Measurements from ENCODE around the gene MOB1A. TPM values are rescaled to one million over a fixed set of nuclear protein-coding genes. Genes with fewer than 3 reads are reported as not detected.
"Not testable (repeated sequence)": the region's sequence is repeated elsewhere in the genome, so short reads cannot be mapped to it uniquely, and the experiment has no call there.

The MOB1A gene
- polyA plus RNA-seq, 3 donors = 87.2 to 102 (median 98.1) TPM

DNA sequence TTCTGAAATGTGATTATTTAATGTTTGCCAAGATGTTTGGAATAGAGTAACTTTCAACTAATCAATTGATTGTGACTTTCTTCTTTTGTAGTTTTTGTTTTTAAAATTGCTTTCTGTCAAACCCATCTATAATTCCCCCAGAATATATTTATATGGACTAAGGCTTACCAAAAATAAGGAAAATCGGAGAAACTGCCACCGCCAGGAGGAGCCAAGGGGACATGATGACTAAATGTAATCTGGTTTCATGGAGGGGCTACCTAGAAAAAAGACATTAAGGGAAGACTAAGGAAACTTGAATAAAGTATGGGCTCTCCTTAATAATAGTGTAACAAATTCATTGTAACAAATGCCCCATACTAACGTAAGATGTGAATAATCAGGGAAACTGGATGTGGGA, 50.5 kb downstream of the MOB1A start:
- DNase-seq (ENCODE audit: extremely low read depth in 1 of 11, low read depth in 9 of 11, low spot score in 4 of 11) = no peak

DNA sequence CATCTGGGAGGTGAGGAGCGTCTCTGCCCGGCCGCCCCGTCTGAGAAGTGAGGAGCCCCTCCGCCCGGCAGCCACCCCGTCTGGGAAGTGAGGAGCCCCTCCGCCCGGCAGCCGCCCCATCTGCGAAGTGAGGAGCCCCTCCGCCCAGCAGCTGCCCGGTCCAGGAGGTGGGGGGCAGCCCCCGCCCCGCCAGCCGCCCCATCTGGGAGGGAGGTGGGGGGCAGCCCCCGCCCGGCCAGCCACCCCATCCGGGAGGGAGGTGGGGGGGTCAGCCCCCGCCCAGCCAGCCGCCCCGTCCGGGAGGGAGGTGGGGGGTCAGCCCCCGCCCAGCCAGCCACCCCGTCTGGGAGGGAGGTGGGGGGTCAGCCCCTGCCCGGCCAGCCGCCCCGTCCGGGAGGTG, 54.7 kb downstream of the MOB1A start:
- DNase-seq (ENCODE audit: extremely low read depth in 1 of 11, low read depth in 9 of 11, low spot score in 4 of 11) = not testable (repeated sequence)

DNA sequence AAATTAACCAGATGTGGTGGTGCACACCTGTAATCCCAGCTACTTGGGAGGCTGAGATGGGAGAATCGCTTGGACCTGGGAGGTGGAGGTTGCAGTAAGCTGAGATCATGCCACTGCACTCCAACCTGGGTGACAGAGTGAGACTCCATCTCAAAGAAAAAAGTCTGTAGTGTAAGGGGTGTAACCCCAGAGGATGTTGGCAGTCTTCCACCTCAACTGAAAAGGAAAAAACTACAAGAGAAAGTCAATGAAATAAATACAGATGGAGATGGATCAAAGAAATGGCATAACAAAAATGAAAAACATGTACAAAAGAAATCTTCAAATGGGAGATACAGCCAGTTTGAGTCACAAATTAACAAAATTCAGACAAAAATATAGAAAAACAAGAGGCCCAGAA, 56.8 kb downstream of the MOB1A start:
- DNase-seq (ENCODE audit: extremely low read depth in 1 of 11, low read depth in 9 of 11, low spot score in 4 of 11) = not testable (repeated sequence)

DNA sequence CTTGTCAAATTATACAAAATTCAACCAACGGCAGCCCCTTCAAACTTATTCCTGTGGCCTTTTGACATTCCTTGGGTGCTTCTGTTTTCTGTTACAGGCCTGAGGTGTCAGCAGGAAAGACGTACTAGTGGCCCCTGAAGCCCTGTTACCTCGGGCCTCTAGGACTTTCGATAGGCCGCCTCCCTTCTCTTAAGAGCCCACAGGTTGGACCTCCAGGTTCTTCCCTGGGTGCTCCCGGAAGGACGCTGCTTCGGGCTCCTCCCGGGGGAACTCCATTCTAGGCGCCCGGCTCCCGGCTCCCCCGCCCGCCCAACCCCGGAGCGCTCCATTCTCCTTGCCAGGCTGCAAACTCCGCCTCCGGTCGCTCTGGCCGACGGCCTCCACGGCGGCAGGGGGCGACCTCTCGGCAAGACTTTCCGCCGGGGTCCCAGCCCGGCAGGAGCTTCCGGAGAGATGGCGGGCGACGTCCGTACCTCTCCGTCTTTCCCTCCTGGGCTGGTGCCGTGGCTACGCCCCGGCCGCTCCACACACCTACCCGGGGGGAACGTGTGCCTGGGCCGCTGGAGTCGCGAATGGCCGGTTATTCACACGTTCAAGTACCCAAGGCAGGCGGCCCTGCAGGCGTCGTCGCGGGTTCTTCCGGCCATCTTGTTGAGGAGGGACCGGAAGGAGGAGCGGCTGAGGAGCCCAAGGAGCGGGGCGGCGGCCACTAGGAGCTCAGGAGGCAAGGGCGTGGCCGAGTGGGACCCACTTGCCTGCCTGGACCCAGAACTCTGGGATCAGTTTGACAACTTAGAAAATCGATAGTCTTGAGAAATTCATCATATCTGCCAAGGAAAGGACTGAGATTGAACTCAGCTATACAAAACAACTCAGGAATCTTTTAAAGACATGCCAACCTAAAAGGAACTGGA, 58.5 kb downstream of the MOB1A start:
- peak; percentile 48 to 76 (median 64) for DNase-seq (ENCODE audit: extremely low read depth in 1 of 11, low read depth in 9 of 11, low spot score in 4 of 11)

DNA sequence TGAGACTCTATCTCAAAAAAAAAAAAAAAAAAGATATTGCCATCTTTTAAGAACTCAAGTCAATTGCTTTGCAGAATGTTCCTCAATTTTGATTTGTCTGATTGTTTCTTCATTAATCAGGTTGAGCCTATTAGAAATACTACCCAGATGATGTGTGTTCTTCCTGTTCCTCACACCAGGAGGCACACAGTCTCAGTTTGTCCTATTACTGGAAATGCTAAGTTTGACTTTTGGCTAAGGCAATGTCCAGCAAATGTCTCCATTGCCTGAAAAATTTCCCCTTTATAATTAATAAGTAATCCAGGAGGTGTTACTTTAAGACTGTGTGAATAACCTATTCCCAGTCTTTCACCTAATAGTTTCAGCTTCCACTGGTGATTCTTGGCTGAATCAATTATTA, 59.3 kb downstream of the MOB1A start:
- no peak for DNase-seq (ENCODE audit: extremely low read depth in 1 of 11, low read depth in 9 of 11, low spot score in 4 of 11)

DNA sequence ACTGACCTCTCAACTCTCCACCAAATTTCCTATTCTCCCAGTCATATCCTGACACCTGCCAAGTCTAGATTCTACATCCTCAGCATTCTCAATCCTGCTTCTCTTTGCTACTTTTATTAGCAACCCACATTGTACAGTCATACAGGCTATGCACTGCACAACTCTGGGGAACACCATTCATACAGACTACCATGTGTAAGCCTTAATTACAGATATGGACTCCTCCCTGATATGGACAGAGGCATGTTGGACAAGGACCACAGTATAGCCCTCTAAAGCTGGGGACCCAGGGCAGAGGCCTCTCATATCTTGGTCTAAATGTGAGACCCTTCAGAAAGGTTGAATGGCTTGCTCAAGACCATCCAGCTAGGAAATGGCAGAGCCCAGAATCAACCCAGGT, 67.3 kb downstream of the MOB1A start:
- DNase-seq (ENCODE audit: extremely low read depth in 1 of 11, low read depth in 9 of 11, low spot score in 4 of 11) = no peak

DNA sequence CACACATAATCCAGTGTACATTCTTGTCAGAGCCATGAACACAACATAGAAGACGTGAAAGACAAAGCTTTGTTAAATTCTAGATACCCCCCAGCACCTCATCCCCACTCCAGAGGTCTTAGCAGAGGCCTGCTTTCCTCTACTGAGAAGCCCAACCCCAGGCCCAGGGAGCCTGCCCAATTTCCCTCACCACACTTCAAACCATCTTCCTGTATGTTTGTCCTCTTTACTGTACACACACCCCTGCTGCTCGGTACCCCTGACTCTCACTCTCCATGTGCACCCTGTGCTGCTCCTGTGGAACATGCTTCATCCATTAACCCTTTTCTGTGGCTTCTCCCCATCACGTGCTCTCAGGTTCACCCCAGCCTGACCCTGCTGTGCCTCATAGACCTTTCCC, 68.1 kb downstream of the MOB1A start:
- DNase-seq (ENCODE audit: extremely low read depth in 1 of 11, low read depth in 9 of 11, low spot score in 4 of 11) = no peak

DNA sequence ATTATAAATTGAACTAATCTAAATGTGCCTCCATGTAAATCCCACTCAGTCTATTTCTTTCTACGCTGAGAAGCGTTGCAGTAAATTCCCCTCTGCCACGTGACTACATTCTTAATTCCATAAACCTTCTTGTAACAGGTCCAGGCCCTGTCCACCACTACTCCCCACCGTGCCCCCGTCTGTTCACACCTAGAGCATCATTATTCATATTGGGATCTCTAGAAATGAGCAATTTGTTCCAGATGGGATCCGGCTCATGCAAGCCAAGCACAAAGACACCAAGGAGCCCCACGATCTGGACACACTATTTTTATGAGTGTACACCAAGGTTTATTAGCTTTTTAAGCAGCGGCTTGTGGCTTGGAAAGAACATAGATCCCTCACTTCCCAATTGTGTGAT, 69.1 kb downstream of the MOB1A start:
- no peak for DNase-seq (ENCODE audit: extremely low read depth in 1 of 11, low read depth in 9 of 11, low spot score in 4 of 11)

DNA sequence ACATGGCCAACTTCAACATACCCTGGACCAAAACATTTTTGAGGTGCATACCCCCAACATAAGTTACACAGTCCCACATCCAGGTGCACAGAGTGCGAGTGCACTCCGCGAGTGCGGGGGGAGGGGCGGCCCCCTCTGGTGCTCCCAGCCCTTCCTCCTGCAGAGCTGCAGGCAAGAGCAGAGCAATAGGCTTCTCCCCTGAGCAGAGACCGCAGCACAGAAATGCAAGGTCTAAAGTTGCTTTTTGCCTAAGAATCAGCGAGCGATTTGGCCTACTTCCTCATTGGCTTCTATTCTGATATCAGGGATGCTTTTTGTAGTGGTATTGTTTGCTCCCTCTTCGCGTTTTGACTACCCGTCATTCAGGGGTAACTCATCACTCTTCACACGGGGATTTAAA, 71.6 kb downstream of the MOB1A start:
- DNase-seq (ENCODE audit: extremely low read depth in 1 of 11, low read depth in 9 of 11, low spot score in 4 of 11) = no peak

DNA sequence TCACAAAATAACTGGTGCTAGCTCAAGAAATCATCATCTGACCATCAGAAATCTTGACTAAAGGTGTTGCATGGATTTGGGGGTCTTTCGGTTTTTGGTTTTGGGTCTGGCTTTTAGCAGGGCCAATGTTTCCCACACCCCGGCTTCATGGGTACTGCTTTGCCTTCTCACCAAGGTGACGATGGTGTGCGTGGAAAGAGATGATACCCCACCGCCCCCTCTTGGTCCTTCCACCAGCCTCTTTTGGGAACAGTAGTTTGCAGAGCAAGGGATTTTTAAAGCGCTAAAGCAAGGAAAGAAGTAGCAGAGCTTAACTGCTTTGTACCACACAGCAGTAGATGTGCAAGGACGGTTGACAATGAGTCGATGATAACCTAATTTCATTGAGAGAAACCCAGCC, 73.3 kb downstream of the MOB1A start:
- DNase-seq (ENCODE audit: extremely low read depth in 1 of 11, low read depth in 9 of 11, low spot score in 4 of 11) = no peak

DNA sequence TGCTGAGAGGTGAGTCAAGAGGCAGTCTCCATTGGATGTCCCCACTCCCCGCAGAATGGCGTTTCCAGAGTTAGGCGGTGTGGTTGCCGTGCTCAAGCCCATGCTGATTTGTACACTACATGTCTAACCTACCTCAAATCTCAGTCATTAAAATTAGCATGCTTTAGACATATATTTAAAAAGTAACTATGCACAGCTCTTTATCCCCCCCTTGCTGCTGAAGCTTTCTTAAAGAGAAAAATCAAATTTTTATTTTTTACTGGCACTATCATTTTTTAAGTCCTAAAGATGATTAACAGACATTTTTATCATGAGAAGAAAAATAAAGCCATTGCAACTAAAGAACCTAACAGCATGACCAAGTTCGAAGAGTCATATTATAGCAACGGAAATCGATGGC, 73.8 kb downstream of the MOB1A start:
- no peak for DNase-seq (ENCODE audit: extremely low read depth in 1 of 11, low read depth in 9 of 11, low spot score in 4 of 11)

DNA sequence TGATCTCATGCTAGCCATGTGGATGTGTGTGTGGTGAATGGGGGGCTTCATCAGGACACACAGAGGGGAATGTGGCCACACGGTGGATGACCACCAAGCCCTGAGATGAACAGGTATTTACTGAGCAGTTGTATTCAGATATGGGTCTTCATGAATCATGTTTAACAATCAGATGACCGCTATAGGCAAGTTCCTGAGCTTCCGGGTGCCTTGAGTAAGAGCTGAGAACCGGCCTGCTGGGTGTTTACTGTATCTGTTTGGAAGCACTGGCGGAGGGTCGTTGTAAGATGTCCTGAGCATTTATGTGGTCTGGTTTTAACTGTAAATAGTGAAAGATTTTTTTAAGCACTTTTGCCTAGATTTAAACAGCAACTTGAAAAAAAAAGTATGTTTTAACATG, 74.9 kb downstream of the MOB1A start:
- no peak for DNase-seq (ENCODE audit: extremely low read depth in 1 of 11, low read depth in 9 of 11, low spot score in 4 of 11)

Other genes starting within 250 kb of the MOB1A start
- 10 to 100 TPM; 22.4 to 24.8 (median 24.8) TPM for gene TET3, start 194.0 kb downstream of the MOB1A start, polyA plus RNA-seq (ENCODE audit: insufficient read length in 3 of 3)
- 10 to 100 TPM; 25.4 to 30.4 (median 27.5) TPM for gene BOLA3, start 31.0 kb downstream of the MOB1A start, polyA plus RNA-seq (ENCODE audit: insufficient read length in 3 of 3)
- gene MTHFD2, start 19.7 kb upstream of the MOB1A start, polyA plus RNA-seq (ENCODE audit: insufficient read length in 3 of 3) = 10 to 100 TPM; 23.2 to 34.9 (median 30.4) TPM
- 1 to 10 TPM; 1.7 to 4.8 (median 3.2) TPM for gene SLC4A5, start 164.5 kb upstream of the MOB1A start, polyA plus RNA-seq (ENCODE audit: insufficient read length in 3 of 3)
- gene DCTN1, start 201.4 kb upstream of the MOB1A start, polyA plus RNA-seq (ENCODE audit: insufficient read length in 3 of 3) = 100 to 1,000 TPM; 135 to 169 (median 151) TPM
- 1 to 10 TPM; 4.6 to 9.6 (median 8.0) TPM for gene C2orf81, start 242.7 kb upstream of the MOB1A start, polyA plus RNA-seq (ENCODE audit: insufficient read length in 3 of 3)
- gene WDR54, start 242.9 kb upstream of the MOB1A start, polyA plus RNA-seq (ENCODE audit: insufficient read length in 3 of 3) = 10 to 100 TPM; 36.6 to 44.8 (median 43.2) TPM

Measured in renal cortex interstitium (tissue), 11 donors.